ENCODE measurements around the gene GPR135.

GPR135 gene

GRCh38 chr14:59465316-59466135, at the start of gene GPR135:
TSS of gene GPR135 (minus strand) at chr14:59465380. CDS start at chr14:59465226, 154 bp downstream.
- no peak for DNase-seq (ENCODE audit: low spot score)

GRCh38 chr14:59511916-59512575, 46.9 kb upstream of the GPR135 start:
- DNase-seq (ENCODE audit: low spot score): no peak

GRCh38 chr14:59510966-59511365, 45.8 kb upstream of the GPR135 start:
- DNase-seq (ENCODE audit: low spot score): no peak

- DNase-seq (ENCODE audit: low spot score): no peak
Measured at GRCh38 chr14:59510001-59510400, 44.8 kb upstream of the GPR135 start.

GRCh38 chr14:59509101-59509500, 43.9 kb upstream of the GPR135 start:
- DNase-seq (ENCODE audit: low spot score): no peak

- DNase-seq (ENCODE audit: low spot score): no peak
Measured at GRCh38 chr14:59507752-59508103, 42.5 kb upstream of the GPR135 start.

- peak; percentile 58 for DNase-seq (ENCODE audit: low spot score)
Measured at GRCh38 chr14:59507063-59507751, 42.0 kb upstream of the GPR135 start.

GRCh38 chr14:59503256-59503655, 38.1 kb upstream of the GPR135 start:
- no peak for DNase-seq (ENCODE audit: low spot score)

- DNase-seq (ENCODE audit: low spot score): no peak
Measured at GRCh38 chr14:59500732-59501131, 35.6 kb upstream of the GPR135 start.

- no peak for DNase-seq (ENCODE audit: low spot score)
Measured at GRCh38 chr14:59492384-59492783, 27.2 kb upstream of the GPR135 start.

- no peak for DNase-seq (ENCODE audit: low spot score)
Measured at GRCh38 chr14:59490756-59491155, 25.6 kb upstream of the GPR135 start.

GRCh38 chr14:59484639-59485175, 19.5 kb upstream of the GPR135 start:
- DNase-seq (ENCODE audit: low spot score): peak; percentile 9

GRCh38 chr14:59483819-59484638, 18.8 kb upstream of the GPR135 start, which contains the start of the genes JKAMP and L3HYPDH:
TSS of gene JKAMP (plus strand) at chr14:59484517. CDS start at chr14:59484590, 73 bp downstream.
TSS of gene L3HYPDH (minus strand) at chr14:59484408. CDS start at chr14:59484316, 92 bp downstream.
- DNase-seq (ENCODE audit: low spot score): peak; percentile 90

- peak; percentile 16 for DNase-seq (ENCODE audit: low spot score)
Measured at GRCh38 chr14:59483363-59483762, 18.2 kb upstream of the GPR135 start.

- DNase-seq (ENCODE audit: low spot score): peak; percentile 43
Measured at GRCh38 chr14:59482541-59483331, 17.6 kb upstream of the GPR135 start.

GRCh38 chr14:59481871-59482540, 16.8 kb upstream of the GPR135 start:
- peak; percentile 14 for DNase-seq (ENCODE audit: low spot score)

GRCh38 chr14:59481407-59481806, 16.2 kb upstream of the GPR135 start:
- no peak for DNase-seq (ENCODE audit: low spot score)

- no peak for DNase-seq (ENCODE audit: low spot score)
Measured at GRCh38 chr14:59480166-59480565, 15.0 kb upstream of the GPR135 start.

- no peak for DNase-seq (ENCODE audit: low spot score)
Measured at GRCh38 chr14:59478540-59478939, 13.4 kb upstream of the GPR135 start.

GRCh38 chr14:59475709-59476108, 10.5 kb upstream of the GPR135 start:
- no peak for DNase-seq (ENCODE audit: low spot score)

Measured in hepatic stellate cell (primary cell).